Chondrocyte (in vitro differentiated cells): ENCODE measurements around the gene STARD3. TPM values are rescaled to one million over a fixed set of nuclear protein-coding genes. Genes with fewer than 3 reads are reported as not detected.

Experiments
- DNase-seq: peaks from one replicate; pipeline ENCODE4 v3.0.0; 2021; ENCODE audit warnings: mixed read lengths, low spot score
- H3K27ac Mint-ChIP-seq: one replicate; pipeline ENCODE4 v1.8.0; 2021; ENCODE audit warnings: mild to moderate bottlenecking, moderate library complexity, mixed read lengths; ENCODE audit not compliant: unreplicated experiment
- H3K27me3 Mint-ChIP-seq: 2 replicates; pipeline ENCODE4 v1.8.0; 2021; ENCODE audit warnings: low read depth, mixed read lengths
- H3K36me3 Mint-ChIP-seq: 2 replicates; pipeline ENCODE4 v1.8.0; 2021; ENCODE audit warnings: low read depth, mixed read lengths
- H3K4me1 Mint-ChIP-seq: 2 replicates; pipeline ENCODE4 v1.8.0; 2021; ENCODE audit warnings: low read depth, mild to moderate bottlenecking, mixed read lengths
- H3K4me3 Mint-ChIP-seq: one replicate; pipeline ENCODE4 v1.8.0; 2021; ENCODE audit warnings: mild to moderate bottlenecking, moderate library complexity, mixed read lengths; ENCODE audit not compliant: unreplicated experiment
- H3K9me3 Mint-ChIP-seq: 2 replicates; pipeline ENCODE4 v1.8.0; 2021; ENCODE audit warnings: low read depth, mixed read lengths
- total RNA-seq: library from RNA; stranded (reverse); gene quantifications from 3 replicates; pipeline ENCODE4 v1.2.1, GENCODE V29; 2021
- TF ChIP-seq, protein P1 (sequence below): fragments of 200-600 bp; sonication (generic); IDR thresholded peaks from 2 replicates; pipeline ENCODE4 v1.5.0; 2021; ENCODE audit warnings: antibody characterized with exemption, mild to moderate bottlenecking, moderate library complexity

STARD3 gene
- total RNA-seq, 1 donor from 2014 or later, result 42.3 TPM

DNA sequence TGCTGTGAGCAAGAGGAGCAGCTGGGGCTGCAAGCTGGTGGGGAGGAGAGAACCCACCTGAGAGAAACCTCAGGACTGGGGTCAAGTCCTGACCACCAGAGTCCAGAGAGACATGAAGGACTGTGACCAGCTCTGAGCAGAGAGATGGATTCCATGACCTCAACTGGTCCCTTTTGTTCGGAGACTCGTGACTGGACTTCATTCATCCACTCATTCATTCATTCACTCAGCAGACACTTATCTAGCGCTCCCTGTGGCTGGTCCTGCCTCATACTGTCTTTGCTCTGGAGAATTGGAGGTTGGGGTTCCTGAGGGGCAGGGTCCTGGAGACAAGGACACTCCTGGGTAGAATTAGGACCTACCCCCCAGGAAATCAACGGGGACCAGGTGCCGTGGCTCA, 67.0 kb downstream of the STARD3 start:
- H3K9me3 Mint-ChIP-seq, result no peaks in the 10 kb centered on the region
- peaks cover 4% of the 10 kb centered on the region for H3K36me3 Mint-ChIP-seq
- TF ChIP-seq, protein P1, sequence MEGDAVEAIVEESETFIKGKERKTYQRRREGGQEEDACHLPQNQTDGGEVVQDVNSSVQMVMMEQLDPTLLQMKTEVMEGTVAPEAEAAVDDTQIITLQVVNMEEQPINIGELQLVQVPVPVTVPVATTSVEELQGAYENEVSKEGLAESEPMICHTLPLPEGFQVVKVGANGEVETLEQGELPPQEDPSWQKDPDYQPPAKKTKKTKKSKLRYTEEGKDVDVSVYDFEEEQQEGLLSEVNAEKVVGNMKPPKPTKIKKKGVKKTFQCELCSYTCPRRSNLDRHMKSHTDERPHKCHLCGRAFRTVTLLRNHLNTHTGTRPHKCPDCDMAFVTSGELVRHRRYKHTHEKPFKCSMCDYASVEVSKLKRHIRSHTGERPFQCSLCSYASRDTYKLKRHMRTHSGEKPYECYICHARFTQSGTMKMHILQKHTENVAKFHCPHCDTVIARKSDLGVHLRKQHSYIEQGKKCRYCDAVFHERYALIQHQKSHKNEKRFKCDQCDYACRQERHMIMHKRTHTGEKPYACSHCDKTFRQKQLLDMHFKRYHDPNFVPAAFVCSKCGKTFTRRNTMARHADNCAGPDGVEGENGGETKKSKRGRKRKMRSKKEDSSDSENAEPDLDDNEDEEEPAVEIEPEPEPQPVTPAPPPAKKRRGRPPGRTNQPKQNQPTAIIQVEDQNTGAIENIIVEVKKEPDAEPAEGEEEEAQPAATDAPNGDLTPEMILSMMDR, result no peak
- DNase-seq, result no peak
- no peak overlapping the region for H3K27ac Mint-ChIP-seq
- no peak overlapping the region for H3K4me3 Mint-ChIP-seq
- H3K27me3 Mint-ChIP-seq, result no peaks in the 10 kb centered on the region
- peaks cover 49% of the 10 kb centered on the region for H3K4me1 Mint-ChIP-seq

DNA sequence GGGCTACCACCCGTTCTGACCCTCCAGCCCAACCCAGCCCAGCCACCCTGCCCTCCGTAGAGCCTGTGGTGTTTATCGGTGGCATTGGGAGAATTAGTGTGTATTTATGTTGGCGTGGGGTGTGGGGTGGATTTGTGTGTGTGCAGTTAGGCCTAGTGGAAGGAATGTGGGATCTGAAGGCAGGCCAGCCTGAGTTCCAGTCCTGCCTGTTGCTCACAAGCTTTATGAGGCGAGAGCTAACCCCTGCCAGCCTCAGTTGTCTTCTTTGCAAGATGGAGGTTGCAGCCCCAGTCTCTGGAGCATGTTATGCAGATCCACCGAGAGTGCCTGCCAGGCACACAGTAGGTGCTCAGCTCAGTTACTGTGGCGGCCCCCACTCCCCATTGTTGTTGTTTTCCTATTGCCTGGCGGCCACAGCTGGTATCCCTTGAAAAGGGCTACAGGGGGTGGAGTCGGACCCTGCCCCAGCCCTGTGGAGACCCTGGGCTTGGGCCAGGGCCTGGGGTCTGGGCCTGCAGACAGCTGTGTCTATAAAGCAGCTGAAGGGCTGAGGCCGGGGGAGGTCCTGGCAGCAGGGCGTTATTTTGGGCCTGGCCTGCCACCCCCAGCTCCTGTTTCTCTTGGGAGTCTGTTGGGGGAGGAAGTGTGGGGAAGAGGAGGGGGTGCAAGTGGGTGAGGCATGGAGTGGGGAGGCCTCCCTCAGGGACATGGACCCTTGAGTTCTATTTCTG, 68.0 kb downstream of the STARD3 start:
- Mint-ChIP-seq H3K9me3 (no peaks in the 10 kb centered on the region), H3K27ac (no peak overlapping the region), H3K36me3 (peaks cover 9% of the 10 kb centered on the region), H3K4me1 (peaks cover 40% of the 10 kb centered on the region), H3K27me3 (no peaks in the 10 kb centered on the region), H3K4me3 (no peak overlapping the region)
- DNase-seq, result no peak
- TF ChIP-seq, protein P1, result peak; percentile 60

GRCh38 chr17:39705786-39706348, 68.9 kb downstream of the STARD3 start:
- TF ChIP-seq, protein P1, result no peak
- no peak for DNase-seq
- Mint-ChIP-seq H3K36me3 (peaks cover 9% of the 10 kb centered on the region), H3K27me3 (no peaks in the 10 kb centered on the region), H3K4me3 (no peak overlapping the region), H3K4me1 (peaks cover 37% of the 10 kb centered on the region), H3K27ac (no peak overlapping the region), H3K9me3 (no peaks in the 10 kb centered on the region)

GRCh38 chr17:39706383-39706782, 69.4 kb downstream of the STARD3 start:
- Mint-ChIP-seq H3K9me3 (no peaks in the 10 kb centered on the region), H3K36me3 (peaks cover 9% of the 10 kb centered on the region), H3K4me3 (no peak overlapping the region), H3K4me1 (peaks cover 32% of the 10 kb centered on the region), H3K27ac (no peak overlapping the region), H3K27me3 (no peaks in the 10 kb centered on the region)
- TF ChIP-seq, protein P1, result no peak
- DNase-seq, result no peak

- Mint-ChIP-seq H3K27me3 (no peaks in the 10 kb centered on the region), H3K4me1 (peaks cover 26% of the 10 kb centered on the region), H3K36me3 (peaks cover 12% of the 10 kb centered on the region), H3K27ac (no peak overlapping the region), H3K4me3 (no peak overlapping the region), H3K9me3 (no peaks in the 10 kb centered on the region)
- DNase-seq, result no peak
- TF ChIP-seq, protein P1, result no peak
Measured at GRCh38 chr17:39706921-39707337, 70.0 kb downstream of the STARD3 start.
